Measurements from ENCODE around the gene RNASE9.
"Not testable (repeated sequence)": the region's sequence is repeated elsewhere in the genome, so short reads cannot be mapped to it uniquely, and the experiment has no call there.

Gene RNASE9

DNA sequence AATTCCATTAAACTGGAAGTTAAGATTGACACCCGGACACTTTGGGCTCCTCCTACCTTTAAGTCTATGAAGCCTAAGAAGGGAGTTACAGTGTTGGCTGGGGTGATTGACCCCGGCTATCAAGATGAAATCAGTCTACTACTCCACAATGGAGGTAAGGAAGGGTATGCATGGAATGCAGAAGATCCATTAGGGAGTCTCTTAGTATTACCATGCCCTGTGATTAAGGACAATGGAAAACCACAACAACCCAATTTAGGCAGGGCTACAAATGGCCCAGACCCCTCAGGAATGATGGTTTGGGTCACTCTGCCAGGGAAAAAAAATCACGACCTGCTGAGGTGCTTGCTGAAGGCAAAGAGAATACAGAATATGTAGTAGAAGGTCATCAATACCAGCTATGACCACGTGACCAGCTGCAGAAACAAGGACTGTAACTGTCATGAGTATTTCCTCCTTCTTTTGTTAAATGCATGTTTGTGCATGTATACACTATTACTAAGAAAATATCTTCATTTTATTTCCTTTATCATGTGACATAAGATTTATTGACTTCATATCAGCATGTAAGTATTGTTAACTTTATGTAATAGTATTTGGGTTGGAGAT lies 11.6 kb upstream of the RNASE9 start:
- not testable (repeated sequence) for DNase-seq

DNA sequence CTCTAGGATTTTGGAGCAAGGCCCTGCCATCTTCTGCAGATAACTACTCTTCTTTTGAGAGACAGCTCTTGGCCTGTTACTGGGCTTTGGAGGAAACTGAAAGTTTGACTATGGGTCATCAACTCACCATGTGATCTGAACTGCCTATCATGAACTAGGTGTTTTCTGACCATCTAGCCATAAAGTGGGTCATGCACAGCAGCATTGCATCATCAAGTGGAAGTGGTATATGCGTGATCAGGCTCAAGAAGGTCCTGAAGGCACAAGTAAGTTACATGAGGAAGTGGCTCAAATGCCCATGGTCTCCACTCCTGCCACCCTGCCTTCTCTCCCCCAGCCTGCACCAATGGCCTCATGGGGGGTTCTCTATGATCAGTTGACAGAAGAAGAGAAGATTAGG lies 9.9 kb upstream of the RNASE9 start:
- DNase-seq, result not testable (repeated sequence)

DNA sequence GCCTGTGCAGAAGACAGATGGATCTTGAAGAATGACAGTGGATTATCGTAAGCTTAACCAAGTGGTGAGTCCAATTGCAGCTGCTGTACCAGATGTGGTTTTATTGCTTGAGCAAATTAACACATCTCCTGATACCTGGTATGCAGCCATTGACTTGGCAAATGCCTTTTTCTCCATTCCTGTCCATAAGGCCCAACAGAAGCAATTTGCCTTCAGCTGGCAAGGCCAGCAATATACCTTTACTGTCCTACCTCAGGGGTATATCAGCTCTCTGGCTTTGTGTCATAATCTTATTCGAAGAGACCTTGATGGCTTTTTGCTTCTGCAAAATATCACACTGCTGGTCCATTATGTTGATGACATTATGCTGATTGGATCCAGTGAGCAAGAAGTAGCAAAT lies 9.0 kb upstream of the RNASE9 start:
- not testable (repeated sequence) for DNase-seq

DNA sequence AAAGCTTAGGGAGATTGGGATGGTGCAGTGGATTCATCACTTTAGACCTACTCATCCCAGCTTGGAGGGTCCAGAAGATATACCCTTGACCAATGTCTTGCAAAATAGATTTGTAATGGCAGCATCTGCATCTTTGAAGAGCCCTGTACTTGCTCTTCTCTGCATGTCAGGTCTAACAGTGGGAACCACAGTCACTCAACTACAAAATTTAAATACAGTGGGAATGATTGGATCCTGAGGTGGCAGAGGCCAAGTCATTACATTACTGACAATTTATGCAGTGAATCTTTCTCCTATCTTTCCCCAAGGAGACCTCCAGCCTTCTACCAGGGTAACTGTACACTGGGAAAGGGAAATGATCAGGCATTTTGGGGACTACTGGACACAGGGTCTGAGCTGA lies 8.2 kb upstream of the RNASE9 start:
- no peak for DNase-seq

DNA sequence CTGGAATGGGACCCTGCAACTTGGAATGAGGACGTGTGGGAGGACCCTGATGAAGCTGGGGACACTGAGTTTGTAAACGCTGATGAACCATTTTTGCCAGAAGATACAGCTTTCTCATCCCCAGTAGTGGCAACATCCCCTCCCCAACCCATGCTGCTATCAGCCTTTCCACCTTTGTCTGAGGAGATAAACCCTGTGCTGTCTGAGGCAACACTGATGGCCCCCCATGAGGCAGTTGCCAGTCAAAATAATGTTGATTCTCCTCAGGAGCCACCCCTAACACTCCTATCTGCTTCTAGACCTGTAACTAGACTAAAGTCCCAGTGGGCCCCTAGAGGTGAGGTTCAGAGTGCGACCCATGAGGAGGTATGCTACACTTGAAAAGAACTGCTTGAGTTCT lies 7.5 kb upstream of the RNASE9 start:
- no peak for DNase-seq

DNA sequence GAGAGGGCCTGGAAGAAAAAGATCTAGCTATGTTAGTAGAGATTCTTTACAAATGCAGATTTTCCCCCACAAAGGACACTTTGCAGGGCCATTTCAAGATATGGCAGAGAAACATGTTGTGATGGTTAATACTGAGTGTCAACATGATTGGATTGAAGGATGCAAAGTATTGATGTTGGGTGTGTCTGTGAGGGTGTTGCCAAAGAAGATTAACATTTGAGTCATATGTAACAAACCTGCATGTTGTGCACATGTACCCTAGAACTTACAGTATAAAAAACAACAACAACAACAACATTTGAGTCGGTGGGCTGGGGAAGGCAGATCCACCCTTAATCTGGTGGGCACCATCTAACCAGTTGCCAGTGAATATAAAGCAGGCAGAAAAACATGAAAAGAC lies 6.4 kb upstream of the RNASE9 start:
- DNase-seq, result not testable (repeated sequence)

DNA sequence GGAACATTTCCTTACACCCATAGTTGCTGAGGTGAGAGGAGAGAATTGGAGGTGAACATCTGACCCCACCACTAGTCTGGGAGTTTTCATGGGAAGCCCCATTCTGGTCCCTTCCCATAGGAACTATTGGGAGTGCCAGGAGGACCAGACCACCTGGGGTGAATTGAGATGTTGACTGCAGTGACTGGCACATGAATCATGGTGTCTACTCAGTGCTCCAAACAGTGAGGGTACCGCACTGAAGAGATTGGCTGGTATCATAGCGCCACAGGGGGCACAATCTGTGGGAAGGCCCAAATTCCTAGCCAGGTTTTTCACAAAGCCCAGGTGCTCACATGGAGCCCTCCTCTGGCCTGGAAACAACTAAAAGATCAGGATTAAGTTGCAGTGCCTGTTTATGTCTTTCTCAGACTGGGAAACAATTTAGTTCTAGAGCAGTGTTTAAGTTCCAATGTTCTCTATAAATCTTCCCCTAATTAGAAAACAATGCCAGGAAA lies 3.7 kb upstream of the RNASE9 start:
- DNase-seq, result no peak

- DNase-seq, result no peak
These were observed 3.1 kb upstream of the RNASE9 start for GRCh38 chr14:20563971-20564370.

DNA sequence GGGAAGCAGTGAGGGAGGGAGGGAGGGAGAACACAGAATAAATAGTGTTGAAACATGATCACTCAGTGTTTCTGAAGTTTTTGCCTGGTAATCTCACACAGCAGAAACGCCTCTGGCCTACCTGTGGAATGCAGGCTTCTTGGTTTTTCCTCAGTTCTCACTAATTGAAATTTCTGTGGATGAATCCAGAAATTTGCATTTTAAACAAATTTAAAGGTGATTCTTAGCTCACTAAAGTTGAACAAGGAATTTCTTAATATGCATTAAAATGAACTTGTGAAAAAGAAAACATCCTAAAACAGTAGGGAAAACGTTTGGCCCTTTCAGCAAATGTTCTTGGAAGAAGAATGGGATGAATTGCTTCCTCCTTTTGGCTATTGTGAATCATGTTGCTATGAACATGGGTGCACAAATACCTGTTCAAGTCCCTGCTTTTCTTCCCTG lies 1.4 kb downstream of the RNASE9 start:
- no peak for DNase-seq

GRCh38 chr14:20557212-20557542 lies 3.7 kb downstream of the RNASE9 start:
- DNase-seq, result no peak

GRCh38 chr14:20556500-20557211 lies 4.2 kb downstream of the RNASE9 start:
- no peak for DNase-seq

DNA sequence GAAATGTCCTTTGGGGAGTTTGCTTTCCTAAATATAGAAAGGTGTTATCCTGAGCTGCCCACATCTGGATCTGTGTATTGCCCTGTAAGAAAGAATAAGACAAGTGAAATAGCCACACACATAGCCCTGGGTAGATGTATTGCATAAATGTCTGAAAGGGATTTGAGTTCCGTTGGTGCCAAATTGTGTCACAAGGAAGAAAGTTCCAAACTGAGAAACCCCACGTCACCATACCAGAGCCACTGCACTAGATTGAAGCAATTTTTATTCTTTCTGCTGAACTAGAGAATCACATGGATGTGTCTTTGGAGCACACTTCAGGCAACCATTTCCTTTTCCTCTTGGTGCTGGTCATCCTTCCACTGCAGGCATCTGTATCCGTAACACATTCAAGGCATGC lies 5.0 kb downstream of the RNASE9 start:
- DNase-seq, result no peak

- no peak for DNase-seq
These were observed 7.8 kb downstream of the RNASE9 start for GRCh38 chr14:20553024-20553423.

DNA sequence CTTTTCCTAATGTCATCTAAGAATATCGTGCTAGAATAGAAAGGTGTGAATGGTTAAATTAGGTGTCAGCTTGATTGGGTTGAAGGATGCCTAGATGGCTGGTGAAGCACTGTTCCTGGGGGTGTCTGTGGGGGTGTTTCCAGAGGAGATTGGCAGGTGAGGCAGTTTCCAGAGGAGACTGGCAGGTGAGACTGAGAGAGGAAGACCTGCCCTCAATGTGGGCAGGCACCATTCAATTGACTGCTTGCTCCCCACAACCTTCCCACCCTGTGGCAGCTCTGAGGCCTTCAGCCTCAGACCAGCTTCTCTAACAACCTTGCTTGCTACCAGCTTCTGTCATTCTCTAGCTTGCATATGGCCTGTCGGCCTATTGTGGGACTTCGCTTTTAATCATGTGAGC lies 9.2 kb downstream of the RNASE9 start:
- no peak for DNase-seq

- no peak for DNase-seq
These were observed 9.9 kb downstream of the RNASE9 start for GRCh38 chr14:20550926-20551325.

DNA sequence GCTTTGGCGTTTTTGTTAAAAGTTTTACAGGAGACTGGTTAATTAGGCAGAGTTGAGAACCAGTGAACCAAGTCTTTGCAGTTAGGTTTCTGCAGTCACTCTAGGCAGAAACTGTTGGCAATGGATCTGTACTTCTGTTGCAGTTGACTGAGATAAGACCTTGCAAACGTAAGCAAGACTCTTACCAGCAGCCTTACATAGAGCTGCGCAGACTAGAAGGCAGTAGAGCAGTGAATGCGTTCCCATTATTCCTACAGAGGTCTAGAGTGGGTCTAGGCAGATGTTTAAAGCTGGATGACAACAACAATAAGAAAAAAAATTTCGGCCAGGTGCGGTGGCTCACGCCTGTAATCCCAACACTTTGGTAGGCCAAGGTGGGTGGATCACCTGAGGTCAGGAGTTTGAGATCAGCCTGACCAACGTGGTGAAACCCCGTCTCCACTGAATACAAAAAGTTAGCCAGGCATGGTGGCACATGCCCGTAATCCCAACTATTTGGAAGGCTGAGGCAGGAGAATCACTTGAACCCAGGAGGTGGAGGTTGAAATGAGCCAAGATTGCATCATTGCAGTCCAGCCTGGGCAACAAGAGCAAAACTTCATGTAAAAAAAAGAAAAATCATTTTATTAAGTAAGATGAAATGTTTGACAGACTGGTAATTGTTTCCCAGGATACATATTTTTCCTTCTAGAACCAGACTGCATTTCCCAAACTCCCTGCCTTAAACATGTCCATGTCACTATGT lies 12.3 kb downstream of the RNASE9 start:
- no peak for DNase-seq

DNA sequence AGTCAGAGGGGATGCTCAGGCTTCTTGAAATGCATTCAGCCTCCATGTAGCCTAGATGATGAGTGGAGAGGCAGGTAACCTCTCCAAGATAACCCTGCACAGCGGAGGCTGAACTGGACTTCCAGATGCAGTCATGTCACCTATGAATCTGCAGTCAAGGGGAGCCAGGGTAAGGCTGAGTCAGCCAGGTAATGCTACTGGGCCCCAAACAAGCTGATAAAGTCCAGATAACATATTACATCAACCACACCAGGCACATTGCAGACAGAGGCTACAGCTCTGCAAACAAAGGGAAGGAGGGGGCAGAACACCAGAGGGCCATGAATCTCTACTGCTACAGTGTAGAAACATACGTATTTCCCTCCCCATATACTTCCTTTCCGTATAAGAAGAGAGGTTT lies 14.0 kb downstream of the RNASE9 start:
- DNase-seq, result no peak

DNA sequence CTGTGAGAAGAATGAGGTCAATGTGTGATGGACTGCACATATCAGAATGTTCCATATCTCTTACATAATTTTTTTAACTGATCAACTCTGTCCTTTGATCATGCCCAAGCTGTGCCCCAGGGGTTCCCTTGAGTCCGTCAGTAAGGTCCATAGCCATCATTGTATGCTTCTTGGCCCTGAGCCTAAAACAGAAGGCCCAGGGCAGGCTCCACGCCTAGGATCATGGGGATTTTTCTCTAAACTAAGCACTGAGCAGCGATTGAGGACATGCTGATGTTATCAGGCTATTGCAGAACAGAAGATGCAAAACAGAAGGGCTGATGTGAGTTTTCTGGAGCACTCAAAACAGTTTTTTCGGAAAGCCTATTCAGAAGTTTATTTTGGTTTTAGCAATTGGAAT lies 20.9 kb downstream of the RNASE9 start:
- no peak for DNase-seq

- peak; percentile 4 to 58 for DNase-seq
These were observed 29.9 kb downstream of the RNASE9 start for GRCh38 chr14:20530771-20531571.

GRCh38 chr14:20529806-20530205 lies 31.0 kb downstream of the RNASE9 start:
- no peak for DNase-seq

DNA sequence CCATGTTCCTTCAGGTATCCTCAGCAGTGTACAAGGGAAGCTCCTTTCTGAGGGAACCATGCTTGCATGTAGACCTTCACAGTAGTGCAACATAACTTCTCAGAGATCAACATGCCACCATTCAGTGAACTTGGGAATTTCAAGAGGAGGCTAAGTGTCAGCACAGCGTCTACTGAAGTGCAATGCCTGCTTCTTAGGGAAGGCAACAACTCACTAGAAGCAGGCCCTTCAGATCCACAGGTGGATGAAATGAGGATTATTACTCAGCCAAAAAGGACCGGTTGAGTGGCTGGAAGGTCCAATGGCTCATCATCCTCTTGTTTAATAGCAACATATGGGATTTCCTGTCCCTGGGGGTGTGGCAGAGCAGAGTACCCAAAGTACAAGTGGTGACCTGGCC lies 36.8 kb downstream of the RNASE9 start:
- no peak for DNase-seq

DNA sequence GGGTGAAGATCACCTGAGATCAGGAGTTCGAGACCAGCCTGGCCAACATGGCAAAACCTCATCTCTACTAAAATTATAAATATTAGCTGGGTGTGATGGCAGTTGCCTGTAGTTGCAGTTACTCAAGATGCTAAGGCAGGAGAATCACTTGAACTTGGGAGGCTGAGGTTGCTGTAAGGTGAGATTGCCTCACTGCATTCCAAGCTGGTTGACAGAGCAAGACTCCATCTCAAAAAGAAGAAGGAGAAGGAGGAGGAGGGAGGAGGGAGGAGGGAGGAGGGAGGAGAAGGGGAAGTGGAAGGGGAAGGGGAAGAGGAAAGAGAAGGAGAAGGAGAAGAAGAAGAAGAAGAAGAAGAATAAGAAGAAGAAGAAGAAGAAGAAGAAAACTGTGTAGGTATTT lies 38.5 kb downstream of the RNASE9 start:
- DNase-seq, result no peak

GRCh38 chr14:20516921-20517320 lies 43.9 kb downstream of the RNASE9 start:
- DNase-seq, result no peak

Measured in bone marrow (tissue), 2 donors.